Stomach (tissue), 9 donors: ENCODE measurements around the gene AGAP1. TPM values are rescaled to one million over a fixed set of nuclear protein-coding genes. Genes with fewer than 3 reads are reported as not detected.

Source experiments
- DNase-seq, 2 donors: peaks; one replicate each; pipeline versions ENCODE4 v3.0.0 to v3.0.0-alpha.2; 2013 to 2019
- H3K27ac ChIP-seq, 5 donors: fragments of 200-600 bp in 4 of 5; sonication (generic) in 4 of 5; one replicate each; pipeline ENCODE4 v1.5.1; 2013 to 2019; ENCODE audit warnings: mild to moderate bottlenecking in 1 of 5, moderate library complexity in 1 of 5
- H3K27me3 ChIP-seq, 3 donors: fragments of 200-600 bp; sonication (generic); one replicate each; pipeline ENCODE4 v1.5.1; 2017 to 2019; ENCODE audit warnings: mixed run types in 1 of 3
- H3K36me3 ChIP-seq, 4 donors: fragments of 200-600 bp; sonication (generic); 1 replicate in 3 of 4; 2 replicates in 1 of 4; pipeline ENCODE4 v1.5.1; 2016 to 2019
- H3K4me1 ChIP-seq, 4 donors: fragments of 200-600 bp; sonication (generic); one replicate each; pipeline ENCODE4 v1.5.1; 2016 to 2019
- H3K4me3 ChIP-seq, 4 donors: fragments of 200-600 bp; sonication (generic) in 3 of 4; one replicate each; pipeline ENCODE4 v1.5.1; 2016 to 2019; ENCODE audit warnings: mild to moderate bottlenecking in 1 of 4
- H3K9me3 ChIP-seq, 4 donors: fragments of 200-600 bp; sonication (generic); one replicate each; pipeline ENCODE4 v1.5.1; 2016 to 2019
- CTCF ChIP-seq, 7 experiments: fragments of 450-650 bp in 4 of 7; fragments of 200-600 bp in 3 of 7; sonication (generic) in 3 of 7; IDR thresholded peaks; one replicate each; pipeline ENCODE4 v1.5.1; 2016 to 2019; ENCODE audit warnings: antibody characterized with exemption in 7 of 7, control low read depth in 2 of 7, mild to moderate bottlenecking in 1 of 7
- EP300 ChIP-seq: sonication (generic); formaldehyde crosslinking; IDR thresholded peaks from one replicate; pipeline ENCODE4 v1.6.1; 2017; ENCODE audit warnings: antibody characterized with exemption
- POLR2A ChIP-seq, 4 donors: fragments of 450-650 bp; IDR thresholded peaks; one replicate each; pipeline ENCODE4 v1.6.1; 2016; ENCODE audit warnings: antibody characterized with exemption in 4 of 4, control low read depth in 2 of 4, mild to moderate bottlenecking in 1 of 4, moderate library complexity in 1 of 4
- POLR2AphosphoS5 ChIP-seq, 3 donors: sonication (generic); formaldehyde crosslinking; IDR thresholded peaks; one replicate each; pipeline ENCODE4 v1.6.1; 2016; ENCODE audit warnings: antibody characterized with exemption in 3 of 3
- WGBS, 5 donors: extraction: QIAGEN DNeasy Blood & Tissue Kit in 3 of 5; methylation state at CpG; one replicate each; pipeline versions ENCODE4 v1.1.5 to v1.1.7; 2013 to 2018; 5-methylcytosine and 5-hydroxymethylcytosine counted together
- intact Hi-C: fragments of 100-400 bp; cut with DNase I; formaldehyde crosslinking; loops from one replicate; pipeline ENCODE4 v1.15.1; 2023; ENCODE audit warnings: low total_unique reads
- polyA plus RNA-seq, 3 donors: library from polyadenylated mRNA; stranded (reverse); fragments of 200-250 nt; gene quantifications; one replicate each; pipeline ENCODE4 v1.2.3, GENCODE V29; 2013
- total RNA-seq, 5 donors: library from RNA; depleted of rRNA; stranded (reverse); fragments of >200 nt; gene quantifications; one replicate each; pipeline versions ENCODE4 v1.1.0 to v1.2.3, GENCODE V29; 2014 to 2016
- donor health status: healthy with polysubstance abuse.
- donor health status: Bipolar disorder and iron deficiency.
- donor health status: healthy.

AGAP1 gene
- total and polyA plus RNA-seq, 8 donors: 4.2 to 139 (median 35.0) TPM

- intact Hi-C loops: no loop called here
- Histone ChIP-seq H3K9me3 (no peaks in the 10 kb centered on the region), H3K36me3 (peaks cover 0 to 10% (median 2%) of the 10 kb centered on the region in 4 donors), H3K27ac (no peak overlapping the region), H3K27me3 (no peaks in the 10 kb centered on the region), H3K4me3 (no peak overlapping the region), H3K4me1 (no peaks in the 10 kb centered on the region)
- DNase-seq: no peak
- no peak for TF ChIP-seq POLR2AphosphoS5 (IDR thresholded peaks at IDR 0.05)
- TF ChIP-seq CTCF (IDR thresholded peaks at IDR 0.05): no peak
- no peak for TF ChIP-seq POLR2A (IDR thresholded peaks at IDR 0.05)
- TF ChIP-seq EP300: no peak
- 93 to 97% (median 94%) methylated on average over 10 to 11 of the region's 11 CpGs for WGBS, 5 donors
Observed at GRCh38 chr2:236075802-236076201, 582.0 kb downstream of the AGAP1 start.

GRCh38 chr2:236078297-236079255, 584.7 kb downstream of the AGAP1 start:
- no peaks in the 10 kb centered on the region for H3K9me3 ChIP-seq

GRCh38 chr2:236080412-236080811, 586.6 kb downstream of the AGAP1 start:
- WGBS, 5 donors: 93 to 99% (median 97%) methylated on average over 3 of the region's 3 CpGs
- no peak for DNase-seq
- no peaks in the 10 kb centered on the region for H3K4me1 ChIP-seq

More at GRCh38 chr2:236078297-236079255, 584.7 kb downstream of the AGAP1 start:
- H3K36me3 ChIP-seq: peaks cover 0 to 4% (median 0%) of the 10 kb centered on the region in 4 donors
- no peak overlapping the region for H3K27ac ChIP-seq
- no peaks in the 10 kb centered on the region for H3K27me3 ChIP-seq
- WGBS, 5 donors: 68 to 87% (median 76%) methylated on average over 13 to 14 of the region's 14 CpGs
- H3K4me1 ChIP-seq: no peaks in the 10 kb centered on the region
- DNase-seq: peak in 1 of 2 donors; percentile 74
- H3K4me3 ChIP-seq: no peak overlapping the region
- intact Hi-C loops: no loop called here
- TF ChIP-seq POLR2A (IDR thresholded peaks at IDR 0.05): no peak
- TF ChIP-seq CTCF (IDR thresholded peaks at IDR 0.05): no peak
- no peak for TF ChIP-seq EP300

GRCh38 chr2:236081171-236081570, 587.3 kb downstream of the AGAP1 start:
- no peaks in the 10 kb centered on the region for H3K4me1 ChIP-seq
- no peaks in the 10 kb centered on the region for H3K36me3 ChIP-seq
- H3K27ac ChIP-seq: no peak overlapping the region
- TF ChIP-seq EP300 (no peak), POLR2A (IDR thresholded peaks at IDR 0.05) (no peak), POLR2AphosphoS5 (IDR thresholded peaks at IDR 0.05) (no peak), CTCF (IDR thresholded peaks at IDR 0.05) (no peak)
- DNase-seq: no peak
- H3K9me3 ChIP-seq: no peaks in the 10 kb centered on the region
- 89 to 95% (median 91%) methylated on average over 11 of the region's 11 CpGs for WGBS, 5 donors
- H3K4me3 ChIP-seq: no peak overlapping the region
- intact Hi-C loops: no loop called here
- H3K27me3 ChIP-seq: no peaks in the 10 kb centered on the region

More at GRCh38 chr2:236080412-236080811, 586.6 kb downstream of the AGAP1 start:
- no peaks in the 10 kb centered on the region for H3K27me3 ChIP-seq
- H3K27ac ChIP-seq: no peak overlapping the region
- no peaks in the 10 kb centered on the region for H3K9me3 ChIP-seq
- no peaks in the 10 kb centered on the region for H3K36me3 ChIP-seq
- TF ChIP-seq POLR2AphosphoS5 (IDR thresholded peaks at IDR 0.05) (no peak), CTCF (IDR thresholded peaks at IDR 0.05) (no peak), POLR2A (IDR thresholded peaks at IDR 0.05) (no peak), EP300 (no peak)
- no peak overlapping the region for H3K4me3 ChIP-seq
- intact Hi-C loops: no loop called here
